ENCODE results near the gene LGR4. TPM values are rescaled to one million over a fixed set of nuclear protein-coding genes. Genes with fewer than 3 reads are reported as not detected.

LGR4 gene
- total RNA-seq, 1 donor from 2014 or later, result 69.4 TPM

- no peak for DNase-seq
Observed at GRCh38 chr11:27401833-27402316, 70.7 kb downstream of the LGR4 start.

- no peak for DNase-seq
Observed at GRCh38 chr11:27401280-27401832, 71.2 kb downstream of the LGR4 start.

GRCh38 chr11:27398400-27398770, 74.2 kb downstream of the LGR4 start:
- DNase-seq, result peak; percentile 84

GRCh38 chr11:27397624-27398399, 74.8 kb downstream of the LGR4 start:
- peak; percentile 76 for DNase-seq

GRCh38 chr11:27396259-27396839, 76.2 kb downstream of the LGR4 start:
- DNase-seq, result no peak

GRCh38 chr11:27395556-27396258, 76.9 kb downstream of the LGR4 start:
- DNase-seq, result peak; percentile 40

GRCh38 chr11:27394781-27395228, 77.8 kb downstream of the LGR4 start:
- DNase-seq, result no peak

GRCh38 chr11:27392278-27393114, 80.1 kb downstream of the LGR4 start:
- peak; percentile 18 for DNase-seq

- no peak for DNase-seq
Observed at GRCh38 chr11:27391331-27392015, 81.1 kb downstream of the LGR4 start.

GRCh38 chr11:27390318-27391295, 82.0 kb downstream of the LGR4 start:
- no peak for DNase-seq

GRCh38 chr11:27388869-27389268, 83.7 kb downstream of the LGR4 start:
- no peak for DNase-seq

- no peak for DNase-seq
Observed at GRCh38 chr11:27388001-27388400, 84.6 kb downstream of the LGR4 start.

GRCh38 chr11:27387362-27387761, 85.2 kb downstream of the LGR4 start:
- no peak for DNase-seq

GRCh38 chr11:27386181-27386845, 86.3 kb downstream of the LGR4 start:
- DNase-seq, result no peak

- DNase-seq, result peak; percentile 35
Observed at GRCh38 chr11:27385245-27385644, 87.3 kb downstream of the LGR4 start.

GRCh38 chr11:27384227-27384626, 88.4 kb downstream of the LGR4 start:
- DNase-seq, result no peak

- no peak for DNase-seq
Observed at GRCh38 chr11:27383645-27384044, 88.9 kb downstream of the LGR4 start.

- DNase-seq, result no peak
Observed at GRCh38 chr11:27381238-27381666, 91.3 kb downstream of the LGR4 start.

- DNase-seq, result no peak
Observed at GRCh38 chr11:27380771-27381170, 91.8 kb downstream of the LGR4 start.
